Measurements from ENCODE around the gene SERINC2. TPM values are rescaled to one million over a fixed set of nuclear protein-coding genes. Genes with fewer than 3 reads are reported as not detected.

SERINC2 gene
- total and polyA plus RNA-seq, 2 of the 8 experiments (the other 6 are each of a cell fraction or from before 2014, with no cell fraction given): 31.4 to 60.0 TPM

- H4K20me1 ChIP-seq (replicated peaks in 1 of 2; ENCODE audit: control insufficient read depth in 1 of 2, insufficient read depth in 2 of 2, low read length in 2 of 2): no peaks in the 10 kb centered on the region
- DNase-seq (ENCODE audit: low read depth in 1 of 2, low spot score in 2 of 2) (no peak), FAIRE-seq (no peak)
- WGBS, 2 experiments (ENCODE audit: extremely low coverage in 1 of 2, insufficient coverage in 1 of 2, insufficient read length in 1 of 2, insufficient replicate concordance in 2 of 2, low coverage in 1 of 2, low lambda C conversion rate in 2 of 2, missing lambda C conversion rate in 1 of 2): 89% methylated on average over 10 of the region's 10 CpGs; no CpG with 5 or more reads in 1 of the 2 experiments
- H3K4ac ChIP-seq (replicated peaks; ENCODE audit: insufficient read length, low read depth, low read length): no peak overlapping the region
- H3K27me3 ChIP-seq (replicated peaks in 1 of 4; ENCODE audit: control insufficient read depth in 3 of 4, extremely low read depth in 1 of 4, insufficient read depth in 3 of 4, low read length in 3 of 4): no peaks in the 10 kb centered on the region
- H4K5ac ChIP-seq (ENCODE audit: insufficient read length, low read depth, low read length): no peak overlapping the region
- H3K4me3 ChIP-seq (ENCODE audit: extremely low read depth in 1 of 4, insufficient read depth in 2 of 4, low read depth in 3 of 4, low read length in 4 of 4): no peak overlapping the region
- H2BK5ac ChIP-seq (ENCODE audit: low read depth, low read length): no peak overlapping the region
- H3K4me1 ChIP-seq (replicated peaks in 1 of 4; ENCODE audit: control insufficient read depth in 3 of 4, insufficient read depth in 4 of 4, low read length in 3 of 4): peaks cover 0 to 3% (median 0%) of the 10 kb centered on the region in 4 experiments; a peak in 2 of 7 replicates
- ChIA-PET POLR2A (ENCODE audit: partially characterized antibody) (no interaction called here), CTCF (ENCODE audit: partially characterized antibody) (interaction anchor here (0.6 to 3.0 kb wide), 6 partner anchors 13 to 86 kb away, joined by 3 to 12 read pairs (median 4); no protein-coding TSS in a partner anchor)
- no peak overlapping the region for H3K27ac ChIP-seq (ENCODE audit: low read depth, low read length)
- no peaks in the 10 kb centered on the region for H3K36me3 ChIP-seq (ENCODE audit: control insufficient read depth in 2 of 4, insufficient read depth in 4 of 4, low read length in 3 of 4)
- H2BK15ac ChIP-seq (ENCODE audit: low read length): no peak overlapping the region
- H4K8ac ChIP-seq (ENCODE audit: extremely low read depth, insufficient read depth, low read length): no peak overlapping the region
- no peak overlapping the region for H3K18ac ChIP-seq (ENCODE audit: extremely low read depth, low read length)
- H4K91ac ChIP-seq (replicated peaks; ENCODE audit: insufficient read length, low read length): no peak overlapping the region
- H3K56ac ChIP-seq (replicated peaks; ENCODE audit: insufficient read length, low read depth, low read length): no peak overlapping the region
- peaks cover 5 to 12% of the 10 kb centered on the region in 2 experiments; a peak in 2 of 4 replicates for H3K9me3 ChIP-seq (ENCODE audit: insufficient read depth in 2 of 2, low read depth in 1 of 2, low read length in 1 of 2)
- no peaks in the 10 kb centered on the region for H3K79me1 ChIP-seq (ENCODE audit: low read depth, low read length)
- no peak overlapping the region for H2BK20ac ChIP-seq (ENCODE audit: low read length)
- no peak overlapping the region for H3K23ac ChIP-seq (ENCODE audit: insufficient read length)
- no peak overlapping the region for H2BK12ac ChIP-seq (ENCODE audit: low read depth, low read length)
- H3K9ac ChIP-seq (replicated peaks in 1 of 4; ENCODE audit: extremely low read depth in 1 of 4, low read depth in 3 of 4, low read length in 3 of 4): no peak overlapping the region
- peak overlapping the region; percentile 20; the same call in 1 of the 2 replicates for H2AK5ac ChIP-seq (ENCODE audit: low read depth, low read length)
- H2BK120ac ChIP-seq (replicated peaks; ENCODE audit: low read depth, low read length): no peak overlapping the region
- H3K79me2 ChIP-seq (ENCODE audit: control insufficient read depth in 1 of 2, insufficient read depth in 2 of 2, low read length in 2 of 2): no peaks in the 10 kb centered on the region
- no peaks in the 10 kb centered on the region for H3K23me2 ChIP-seq (ENCODE audit: low read depth, low read length)
- no peak overlapping the region for H3K4me2 ChIP-seq (ENCODE audit: insufficient read depth in 1 of 2, low read depth in 2 of 2, low read length in 2 of 2)
- no peak overlapping the region for H3K14ac ChIP-seq (ENCODE audit: insufficient read length)
- H2AFZ ChIP-seq (ENCODE audit: low read length): 0 out of 2 replicates have a peak overlapping the region, but pooled peaks have one; percentile 15
- TF ChIP-seq KDM1A (IDR thresholded peaks at IDR 0.05; ENCODE audit: borderline replicate concordance, low read length): no peak
- no peak for TF ChIP-seq BCL11A (IDR thresholded peaks at IDR 0.05; ENCODE audit: low read depth in 2 of 2, low read length in 2 of 2)
- TF ChIP-seq BRCA1 (IDR thresholded peaks at IDR 0.05; ENCODE audit: low read depth, low read length): no peak
- no peak for TF ChIP-seq YY1 (IDR thresholded peaks at IDR 0.05; ENCODE audit: low read depth, low read length)
- TF ChIP-seq E2F6 (IDR thresholded peaks at IDR 0.05): no peak
- TF ChIP-seq ASH2L (IDR thresholded peaks at IDR 0.05; ENCODE audit: low read length): no peak
- no peak for TF ChIP-seq ATF2 (IDR thresholded peaks at IDR 0.05; ENCODE audit: low read length)
Measured at GRCh38 chr1:31476891-31477846, 64.2 kb downstream of the SERINC2 start.
